Activated B cell treated with CpG ODN at 0.5 μM for 24 hours (primary cell): ENCODE measurements around the gene CAMTA1. TPM values are rescaled to one million over a fixed set of nuclear protein-coding genes. Genes with fewer than 3 reads are reported as not detected.

Source experiments
- ATAC-seq: fragments of 200-7000 bp; cut with Tn5 transposase; one replicate; pipeline ENCODE4 v1.10.0; 2021; ENCODE audit warnings: low read depth, mild to moderate bottlenecking, moderate library complexity
- CTCF ChIA-PET: fragments of 350-600 bp; sonication (Branson Sonifier 250); formaldehyde crosslinking; loops from one replicate; lab custom pipeline; 2021; ENCODE audit warnings: antibody characterized with exemption; lab: Charles Lee
- POLR2A ChIA-PET: fragments of 350-600 bp; sonication (Branson Sonifier 250); formaldehyde crosslinking; loops from one replicate; lab custom pipeline; 2021; ENCODE audit warnings: antibody characterized with exemption; lab: Charles Lee
- DNase-seq: peaks from one replicate; pipeline ENCODE4 v3.0.0; 2022
- H3K27ac Mint-ChIP-seq: one replicate; pipeline ENCODE4 v1.8.0; 2020; ENCODE audit warnings: mixed read lengths
- H3K27me3 Mint-ChIP-seq: one replicate; pipeline ENCODE4 v1.8.0; 2021; ENCODE audit warnings: mixed read lengths
- H3K36me3 Mint-ChIP-seq: one replicate; pipeline ENCODE4 v1.8.0; 2021; ENCODE audit warnings: low read depth, mixed read lengths
- H3K4me1 Mint-ChIP-seq: one replicate; pipeline ENCODE4 v1.8.0; 2021; ENCODE audit warnings: mixed read lengths
- H3K4me3 Mint-ChIP-seq: one replicate; pipeline ENCODE4 v1.8.0; 2020; ENCODE audit warnings: mild to moderate bottlenecking, mixed read lengths
- H3K9me3 Mint-ChIP-seq: one replicate; pipeline ENCODE4 v1.8.0; 2020; ENCODE audit warnings: mixed read lengths
- intact Hi-C: fragments of 100-400 bp; cut with micrococcal nuclease; formaldehyde crosslinking; loops from one replicate; pipeline ENCODE4 v1.15.1; 2024
- total RNA-seq: library from RNA; stranded (reverse); gene quantifications from 2 replicates; pipeline ENCODE4 v1.2.3, GENCODE V29; 2022
- TF ChIP-seq, protein P1 (sequence below): fragments of 200-600 bp; IDR thresholded peaks from one replicate; pipeline ENCODE4 v1.8.0; 2022; ENCODE audit warnings: antibody characterized with exemption, mild to moderate bottlenecking

The CAMTA1 gene
- total RNA-seq, 1 donor from 2014 or later, result 49.8 TPM

DNA sequence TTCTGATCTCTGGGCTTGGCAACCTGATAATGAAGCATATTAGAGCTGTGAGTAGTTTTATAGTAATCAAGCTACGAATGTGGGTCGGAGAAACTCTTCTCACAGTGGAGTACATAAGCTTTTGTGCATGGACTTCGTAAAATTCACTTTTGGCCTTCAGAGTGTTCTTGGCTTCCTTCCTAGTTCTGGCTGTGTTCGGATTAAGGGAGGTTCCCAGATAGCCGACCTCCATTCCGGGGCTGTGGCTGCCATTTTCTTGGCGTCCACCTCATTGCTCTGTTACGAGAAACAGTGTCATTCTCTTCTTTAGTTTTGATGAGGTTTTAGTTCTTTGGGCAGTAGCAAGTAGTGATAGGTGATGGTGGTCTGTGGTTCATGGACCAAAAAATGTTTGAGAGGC, 26.3 kb downstream of the CAMTA1 start:
- Mint-ChIP-seq H3K27ac (no peak overlapping the region), H3K4me1 (peaks cover 19% of the 10 kb centered on the region), H3K27me3 (no peaks in the 10 kb centered on the region), H3K9me3 (no peaks in the 10 kb centered on the region), H3K4me3 (no peak overlapping the region), H3K36me3 (peaks cover 10% of the 10 kb centered on the region)
- POLR2A ChIA-PET, result no interaction called here
- DNase-seq (no peak), ATAC-seq (no peak)
- CTCF ChIA-PET, result no interaction called here
- TF ChIP-seq, protein P1, sequence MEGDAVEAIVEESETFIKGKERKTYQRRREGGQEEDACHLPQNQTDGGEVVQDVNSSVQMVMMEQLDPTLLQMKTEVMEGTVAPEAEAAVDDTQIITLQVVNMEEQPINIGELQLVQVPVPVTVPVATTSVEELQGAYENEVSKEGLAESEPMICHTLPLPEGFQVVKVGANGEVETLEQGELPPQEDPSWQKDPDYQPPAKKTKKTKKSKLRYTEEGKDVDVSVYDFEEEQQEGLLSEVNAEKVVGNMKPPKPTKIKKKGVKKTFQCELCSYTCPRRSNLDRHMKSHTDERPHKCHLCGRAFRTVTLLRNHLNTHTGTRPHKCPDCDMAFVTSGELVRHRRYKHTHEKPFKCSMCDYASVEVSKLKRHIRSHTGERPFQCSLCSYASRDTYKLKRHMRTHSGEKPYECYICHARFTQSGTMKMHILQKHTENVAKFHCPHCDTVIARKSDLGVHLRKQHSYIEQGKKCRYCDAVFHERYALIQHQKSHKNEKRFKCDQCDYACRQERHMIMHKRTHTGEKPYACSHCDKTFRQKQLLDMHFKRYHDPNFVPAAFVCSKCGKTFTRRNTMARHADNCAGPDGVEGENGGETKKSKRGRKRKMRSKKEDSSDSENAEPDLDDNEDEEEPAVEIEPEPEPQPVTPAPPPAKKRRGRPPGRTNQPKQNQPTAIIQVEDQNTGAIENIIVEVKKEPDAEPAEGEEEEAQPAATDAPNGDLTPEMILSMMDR, result no peak
- intact Hi-C loops, result no loop called here

DNA sequence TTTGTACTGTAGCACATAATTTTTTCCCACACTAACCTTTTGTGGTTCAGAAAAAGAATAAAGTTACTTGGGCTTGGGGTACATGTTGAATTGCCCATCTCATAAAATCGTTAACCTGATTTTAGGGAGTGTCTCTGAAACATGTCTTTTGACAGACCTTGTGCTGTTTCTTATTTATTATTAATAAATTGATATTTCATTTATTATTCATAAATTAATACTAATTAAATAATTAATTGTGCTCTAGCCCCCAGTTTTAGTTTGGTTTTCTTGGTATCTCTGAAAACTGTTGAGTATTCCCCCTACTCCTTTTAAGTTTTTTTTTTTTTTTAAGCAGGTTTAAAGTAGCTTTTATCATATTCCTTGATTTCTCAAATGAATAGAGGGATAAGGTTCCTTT, 27.9 kb downstream of the CAMTA1 start:
- Mint-ChIP-seq H3K4me3 (no peak overlapping the region), H3K27me3 (no peaks in the 10 kb centered on the region), H3K4me1 (peaks cover 31% of the 10 kb centered on the region), H3K9me3 (no peaks in the 10 kb centered on the region), H3K27ac (no peak overlapping the region), H3K36me3 (peaks cover 10% of the 10 kb centered on the region)
- TF ChIP-seq, protein P1, result no peak
- DNase-seq, result no peak
- ChIA-PET POLR2A (no interaction called here), CTCF (no interaction called here)
- intact Hi-C loops, result no loop called here
- no peak for ATAC-seq

DNA sequence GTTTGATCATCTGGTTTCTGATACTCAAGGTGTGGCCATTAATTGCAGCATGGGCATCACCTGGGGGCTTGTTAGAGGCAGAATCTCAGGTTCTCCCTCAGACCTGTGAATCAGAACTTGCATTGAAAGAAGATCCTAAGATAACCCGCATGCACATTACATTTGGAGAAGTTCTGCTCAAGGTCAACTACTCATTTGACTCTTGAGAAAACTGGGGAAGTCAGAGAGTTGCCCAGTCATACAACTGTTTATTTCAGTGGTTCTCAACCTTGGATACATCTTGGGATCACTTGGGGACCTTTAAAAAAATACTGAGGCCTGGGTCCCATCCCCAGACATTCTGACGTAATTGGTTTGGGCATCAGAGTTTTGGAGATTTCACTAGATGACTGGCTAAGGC, 30.5 kb downstream of the CAMTA1 start:
- peaks cover 16% of the 10 kb centered on the region for H3K36me3 Mint-ChIP-seq
- peaks cover 49% of the 10 kb centered on the region for H3K4me1 Mint-ChIP-seq
- no peak overlapping the region for H3K27ac Mint-ChIP-seq
- ATAC-seq (no peak), DNase-seq (no peak)
- H3K27me3 Mint-ChIP-seq, result no peaks in the 10 kb centered on the region
- no peak overlapping the region for H3K4me3 Mint-ChIP-seq
- ChIA-PET CTCF (no interaction called here), POLR2A (no interaction called here)
- H3K9me3 Mint-ChIP-seq, result no peaks in the 10 kb centered on the region
- TF ChIP-seq, protein P1, result no peak
- intact Hi-C loops, result no loop called here

DNA sequence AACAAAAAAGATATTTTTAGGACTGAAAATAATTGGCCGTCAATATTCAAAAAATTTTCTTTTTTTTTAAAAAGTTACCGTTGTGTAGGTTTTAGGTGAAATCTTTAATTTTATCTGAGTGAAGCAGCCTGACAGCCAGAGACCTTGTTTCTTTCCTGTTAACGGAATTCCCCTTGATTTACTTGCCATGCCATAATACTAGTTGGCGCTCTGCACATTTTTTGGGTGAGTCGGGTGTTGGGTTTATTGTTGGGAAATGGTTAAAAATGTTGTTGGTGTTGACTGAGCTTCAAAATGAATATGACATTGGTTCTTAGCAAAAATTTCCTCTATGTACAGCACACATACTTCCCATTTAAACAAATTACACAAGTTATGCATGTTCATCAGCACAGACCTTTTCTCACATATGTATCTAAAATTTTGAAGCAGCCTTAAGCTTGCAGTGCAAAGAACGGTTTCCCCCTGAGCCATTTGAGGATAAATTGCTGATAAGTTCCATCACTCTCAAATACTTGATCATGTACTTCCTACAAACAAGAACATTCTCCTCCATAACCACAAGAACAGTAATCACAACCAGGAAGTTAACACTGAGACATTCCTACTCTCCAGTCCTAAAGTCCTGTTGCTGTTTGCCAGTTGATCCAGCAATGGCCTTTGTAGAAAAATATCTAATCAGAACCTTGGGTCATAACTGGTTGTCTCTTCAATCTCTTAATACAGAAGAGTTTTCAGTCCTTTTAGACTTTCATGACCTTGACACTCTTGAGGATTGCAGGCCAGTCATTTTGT, 34.2 kb downstream of the CAMTA1 start:
- Mint-ChIP-seq H3K27ac (no peak overlapping the region), H3K27me3 (no peaks in the 10 kb centered on the region), H3K4me3 (no peak overlapping the region), H3K36me3 (peaks cover 14% of the 10 kb centered on the region), H3K4me1 (peaks cover 74% of the 10 kb centered on the region), H3K9me3 (no peaks in the 10 kb centered on the region)
- TF ChIP-seq, protein P1, result no peak
- no peak for ATAC-seq
- DNase-seq, result no peak
- ChIA-PET CTCF (no interaction called here), POLR2A (interaction anchor here (0.5 kb wide), 1 partner anchor 16 kb away, joined by 9 read pairs; no protein-coding TSS in a partner anchor)
- intact Hi-C loops, result no loop called here

DNA sequence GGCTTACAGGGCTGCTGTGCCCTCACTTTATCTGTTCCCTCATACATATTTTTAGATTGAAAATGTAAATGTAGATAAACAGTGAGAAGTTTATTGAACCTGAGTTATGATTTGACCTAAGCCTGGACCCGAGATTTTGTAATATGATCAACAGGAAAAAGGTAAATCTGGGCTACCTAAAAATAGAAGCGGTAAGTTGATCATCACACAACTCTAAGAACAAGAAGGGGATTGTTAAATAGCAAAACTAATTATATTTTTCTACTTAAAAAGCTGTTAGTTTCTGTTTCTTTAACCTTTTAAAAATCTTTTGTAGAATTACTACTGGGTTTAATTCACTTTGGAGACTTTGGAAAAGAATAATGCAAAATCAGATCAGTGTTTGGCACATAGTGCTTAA, 35.6 kb downstream of the CAMTA1 start:
- ATAC-seq (no peak), DNase-seq (no peak)
- intact Hi-C loops, result no loop called here
- Mint-ChIP-seq H3K4me1 (peaks cover 66% of the 10 kb centered on the region), H3K9me3 (no peaks in the 10 kb centered on the region), H3K36me3 (peaks cover 24% of the 10 kb centered on the region), H3K27me3 (no peaks in the 10 kb centered on the region), H3K27ac (no peak overlapping the region), H3K4me3 (no peak overlapping the region)
- ChIA-PET POLR2A (no interaction called here), CTCF (no interaction called here)
- TF ChIP-seq, protein P1, result no peak
